PFSK-1 (cell line): ENCODE results near the gene SYT8.

Source experiments
- POLR2AphosphoS5 ChIP-seq: IDR thresholded peaks from 2 replicates; pipeline ENCODE4 v1.6.1; 2012; ENCODE audit warnings: low read depth, mild to moderate bottlenecking, control low read depth, low read length, moderate library complexity
- REST ChIP-seq, 2 experiments: IDR thresholded peaks; 2 replicates each; pipeline versions ENCODE4 v1.6.1 to v1.8.0; 2011 to 2012; ENCODE audit warnings: low read depth in 2 of 2, low read length in 2 of 2, control low read depth in 1 of 2, inconsistent platforms in 1 of 2, mild to moderate bottlenecking in 1 of 2, moderate library complexity in 1 of 2; ENCODE audit not compliant: insufficient read depth in 1 of 2
- SIN3A ChIP-seq: IDR thresholded peaks from 2 replicates; pipeline ENCODE4 v1.6.1; 2012; ENCODE audit warnings: mild to moderate bottlenecking, low read length, moderate library complexity, borderline replicate concordance; ENCODE audit not compliant: insufficient read depth
- TAF1 ChIP-seq: IDR thresholded peaks from 2 replicates; pipeline ENCODE4 v1.6.1; 2012; ENCODE audit warnings: low read length, control low read depth, borderline replicate concordance; ENCODE audit not compliant: insufficient read depth

- TF ChIP-seq TAF1 (no peak), REST (IDR thresholded peaks at IDR 0.05; ENCODE audit: insufficient read depth in 1 of 2, low read depth in 2 of 2, low read length in 2 of 2) (no peak), SIN3A (no peak), POLR2AphosphoS5 (no peak)
These were observed 42.9 kb upstream of the SYT8 start for GRCh38 chr11:1791912-1792311.
